DMS153 treated with DMSO at 0.1 percent for 48 hours (cell line): ENCODE data around the gene EML5.

Experiments
- DNase-seq: peaks from one replicate; lab custom pipeline; 2025; ENCODE audit not compliant: unreplicated experiment; lab: John Stamatoyannopoulos, UW

Gene EML5

GRCh38 chr14:88618476-88618875 is 174.3 kb downstream of the EML5 start:
- no peak for DNase-seq

GRCh38 chr14:88617479-88617878 is 175.3 kb downstream of the EML5 start:
- no peak for DNase-seq

GRCh38 chr14:88616697-88617096 is 176.1 kb downstream of the EML5 start:
- DNase-seq, result no peak

GRCh38 chr14:88614218-88614907 is 178.4 kb downstream of the EML5 start:
- DNase-seq, result no peak

- no peak for DNase-seq
Observed at GRCh38 chr14:88613552-88614010, 179.2 kb downstream of the EML5 start.

GRCh38 chr14:88612981-88613380 is 179.8 kb downstream of the EML5 start:
- DNase-seq, result no peak

GRCh38 chr14:88611878-88612277 is 180.9 kb downstream of the EML5 start:
- DNase-seq, result no peak

- no peak for DNase-seq
Observed at GRCh38 chr14:88607829-88608228, 184.9 kb downstream of the EML5 start.

- no peak for DNase-seq
Observed at GRCh38 chr14:88605594-88605993, 187.2 kb downstream of the EML5 start.

GRCh38 chr14:88604212-88604611 is 188.5 kb downstream of the EML5 start:
- DNase-seq, result no peak

GRCh38 chr14:88599761-88600439 is 192.9 kb downstream of the EML5 start:
- no peak for DNase-seq

- no peak for DNase-seq
Observed at GRCh38 chr14:88599326-88599725, 193.4 kb downstream of the EML5 start.

- DNase-seq, result no peak
Observed at GRCh38 chr14:88598097-88598675, 194.6 kb downstream of the EML5 start.

- no peak for DNase-seq
Observed at GRCh38 chr14:88597601-88598000, 195.2 kb downstream of the EML5 start.

GRCh38 chr14:88597038-88597437 is 195.7 kb downstream of the EML5 start:
- DNase-seq, result no peak

GRCh38 chr14:88592031-88592430 is 200.7 kb downstream of the EML5 start:
- DNase-seq, result no peak

- no peak for DNase-seq
Observed at GRCh38 chr14:88590173-88590572, 202.6 kb downstream of the EML5 start.

GRCh38 chr14:88588081-88588480 is 204.7 kb downstream of the EML5 start:
- no peak for DNase-seq

- DNase-seq, result no peak
Observed at GRCh38 chr14:88584451-88584850, 208.3 kb downstream of the EML5 start.

- DNase-seq, result no peak
Observed at GRCh38 chr14:88576222-88576621, 216.5 kb downstream of the EML5 start.

- no peak for DNase-seq
Observed at GRCh38 chr14:88572117-88572516, 220.6 kb downstream of the EML5 start.

GRCh38 chr14:88568196-88568595 is 224.6 kb downstream of the EML5 start:
- no peak for DNase-seq
